Hindlimb muscle (tissue), 1 donor: Measurements from ENCODE around the gene KLF17. TPM values are rescaled to one million over a fixed set of nuclear protein-coding genes. Genes with fewer than 3 reads are reported as not detected.

Experiments
- DNase-seq: peaks from one replicate; pipeline ENCODE4 v3.0.0-alpha.2; 2013
- polyA plus RNA-seq: library from polyadenylated mRNA; unstranded; fragments of 120-200 nt; gene quantifications from one replicate; pipeline ENCODE4 v1.2.1, GENCODE V29; 2013; ENCODE audit not compliant: insufficient read length

KLF17 gene
- polyA plus RNA-seq, 1 donor, result not detected

- DNase-seq, result no peak
Observed at GRCh38 chr1:44154049-44154448, 35.4 kb downstream of the KLF17 start.

- no peak for DNase-seq
Observed at GRCh38 chr1:44157903-44158302, 39.3 kb downstream of the KLF17 start.

GRCh38 chr1:44158871-44159270 lies 40.2 kb downstream of the KLF17 start:
- no peak for DNase-seq

- DNase-seq, result no peak
Observed at GRCh38 chr1:44161546-44161945, 42.9 kb downstream of the KLF17 start.

- DNase-seq, result no peak
Observed at GRCh38 chr1:44168520-44169098, 50.0 kb downstream of the KLF17 start.

GRCh38 chr1:44170281-44170823 lies 51.7 kb downstream of the KLF17 start:
- DNase-seq, result no peak

GRCh38 chr1:44174630-44175029 lies 56.0 kb downstream of the KLF17 start:
- DNase-seq, result no peak

Other genes starting within 250 kb of the KLF17 start
- gene ARTN, start 185.0 kb upstream of the KLF17 start, polyA plus RNA-seq, result 1.1 TPM
- gene IPO13, start 171.9 kb upstream of the KLF17 start, polyA plus RNA-seq, result 29.2 TPM
- 19.5 TPM for gene DPH2, start 148.8 kb upstream of the KLF17 start, polyA plus RNA-seq
- gene ATP6V0B, start 143.9 kb upstream of the KLF17 start, polyA plus RNA-seq, result 50.4 TPM
- gene B4GALT2, start 139.6 kb upstream of the KLF17 start, polyA plus RNA-seq, result 41.5 TPM
- 1.9 TPM for gene CCDC24, start 127.2 kb upstream of the KLF17 start, polyA plus RNA-seq
- 5.1 TPM for gene SLC6A9, start 87.4 kb upstream of the KLF17 start, polyA plus RNA-seq
- gene KLF18, start 22.8 kb downstream of the KLF17 start, polyA plus RNA-seq, result not detected
- gene DMAP1, start 94.7 kb downstream of the KLF17 start, polyA plus RNA-seq, result 45.2 TPM
- gene ERI3, start 236.4 kb downstream of the KLF17 start, polyA plus RNA-seq, result 49.9 TPM